ENCODE measurements around the gene IGF2. TPM values are rescaled to one million over a fixed set of nuclear protein-coding genes. Genes with fewer than 3 reads are reported as not detected.

IGF2 gene
- total RNA-seq, 1 donor from 2014 or later, result 711 TPM

DNA sequence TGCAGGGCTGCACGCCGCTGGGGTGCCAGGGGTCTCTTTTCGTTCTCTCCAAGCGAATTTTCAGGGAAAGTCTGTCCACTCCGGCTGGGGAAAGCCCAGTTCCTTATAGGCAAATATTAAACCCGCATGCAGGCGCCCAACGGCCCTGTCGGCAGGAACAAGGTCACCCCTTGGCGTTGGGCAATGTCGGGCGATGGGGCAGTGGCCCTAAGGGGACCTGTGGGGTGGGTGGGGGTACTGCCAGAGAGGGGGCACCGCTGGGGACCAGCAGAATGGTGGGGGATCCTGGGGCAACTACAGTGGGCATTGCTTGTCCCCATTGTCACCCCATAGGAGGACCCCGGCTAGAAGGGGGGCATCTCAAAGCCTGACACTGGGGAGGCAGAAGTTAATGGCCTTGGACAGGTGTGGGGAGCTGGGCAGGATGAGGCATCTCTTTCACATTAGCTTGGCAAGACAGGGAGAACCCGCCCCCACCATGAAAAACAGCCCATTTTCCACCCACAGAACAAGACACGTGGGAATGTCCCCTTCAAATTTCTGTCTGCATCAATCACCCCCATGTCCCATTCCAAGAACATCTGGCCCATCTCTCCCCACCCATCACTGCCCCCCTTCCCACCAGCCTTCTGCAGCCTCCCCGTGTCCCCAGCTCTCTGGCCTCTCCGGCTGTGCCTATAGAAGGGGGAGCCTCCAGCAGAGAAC is 5.5 kb upstream of the IGF2 start:
- no peak overlapping the region for H3K27ac ChIP-seq (ENCODE audit: low read depth, low read length)
- H3K36me3 ChIP-seq (ENCODE audit: control insufficient read depth in 3 of 3, insufficient read depth in 3 of 3, low read length in 3 of 3), result no peaks in the 10 kb centered on the region
- H3K9me3 ChIP-seq (ENCODE audit: control insufficient read depth in 3 of 3, low read length in 3 of 3), result no peaks in the 10 kb centered on the region
- H3K9ac ChIP-seq (ENCODE audit: low read depth in 1 of 3, low read length in 3 of 3), result peak overlapping the region in 1 of 3 donors; percentile 40
- H3K4me1 ChIP-seq (ENCODE audit: control insufficient read depth in 3 of 3, insufficient read depth in 3 of 3, low read length in 3 of 3), result peaks cover 11 to 34% (median 20%) of the 10 kb centered on the region in 3 donors
- H3K27me3 ChIP-seq (ENCODE audit: control insufficient read depth in 3 of 3, insufficient read depth in 3 of 3, low read length in 3 of 3), result peaks cover 67 to 90% (median 70%) of the 10 kb centered on the region in 3 donors
- no peak overlapping the region for H3K4me3 ChIP-seq (ENCODE audit: low read length in 3 of 3)

DNA sequence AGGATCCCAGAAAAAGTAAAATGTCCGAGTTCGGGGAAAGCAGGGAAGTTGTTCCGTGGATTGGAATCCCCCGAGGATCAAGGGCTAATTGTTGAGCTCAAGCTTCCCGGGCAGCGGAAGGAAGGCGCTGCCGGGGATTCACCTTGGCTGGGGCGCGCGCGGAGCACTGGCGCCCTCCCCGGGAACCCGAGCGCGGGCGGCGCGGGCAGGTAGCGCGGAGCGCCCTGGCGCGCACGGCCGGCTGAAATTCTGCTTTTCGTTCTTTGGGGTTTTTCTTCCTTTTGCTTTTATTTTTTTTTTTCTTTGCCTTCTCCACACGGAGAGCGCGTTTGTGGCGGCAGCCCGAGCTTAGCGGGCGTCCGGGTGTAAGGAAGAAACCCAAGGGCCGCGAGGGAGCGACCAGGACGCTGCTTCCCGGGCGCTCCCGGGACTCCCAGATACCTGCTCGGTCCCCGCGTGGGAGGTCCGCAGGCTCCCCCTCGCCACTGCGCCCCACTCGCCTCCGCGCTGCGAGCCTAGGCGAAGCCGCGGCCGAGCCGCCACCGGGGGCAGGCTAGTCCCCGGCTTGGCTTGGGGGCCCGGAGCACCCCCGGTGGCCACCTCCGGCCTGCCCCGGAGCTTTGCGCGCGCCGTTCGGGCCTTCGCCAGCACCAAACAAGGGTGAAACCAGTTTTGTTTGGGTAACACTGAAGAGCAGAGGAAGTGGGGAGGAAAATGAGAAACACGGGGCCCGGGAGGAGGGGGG is 4.8 kb upstream of the IGF2 start:
- Histone ChIP-seq H3K9ac (ENCODE audit: low read depth in 1 of 3, low read length in 3 of 3) (peak overlapping the region; percentile 10 to 40 (median 32)), H3K4me1 (ENCODE audit: control insufficient read depth in 3 of 3, insufficient read depth in 3 of 3, low read length in 3 of 3) (peaks cover 4 to 26% (median 12%) of the 10 kb centered on the region in 3 donors), H3K36me3 (ENCODE audit: control insufficient read depth in 3 of 3, insufficient read depth in 3 of 3, low read length in 3 of 3) (no peaks in the 10 kb centered on the region), H3K27ac (ENCODE audit: low read depth, low read length) (no peak overlapping the region), H3K9me3 (ENCODE audit: control insufficient read depth in 3 of 3, low read length in 3 of 3) (no peaks in the 10 kb centered on the region), H3K4me3 (ENCODE audit: low read length in 3 of 3) (peak overlapping the region in 2 of 3 donors; percentile 22 to 27), H3K27me3 (ENCODE audit: control insufficient read depth in 3 of 3, insufficient read depth in 3 of 3, low read length in 3 of 3) (peaks cover 67 to 87% (median 69%) of the 10 kb centered on the region in 3 donors)

DNA sequence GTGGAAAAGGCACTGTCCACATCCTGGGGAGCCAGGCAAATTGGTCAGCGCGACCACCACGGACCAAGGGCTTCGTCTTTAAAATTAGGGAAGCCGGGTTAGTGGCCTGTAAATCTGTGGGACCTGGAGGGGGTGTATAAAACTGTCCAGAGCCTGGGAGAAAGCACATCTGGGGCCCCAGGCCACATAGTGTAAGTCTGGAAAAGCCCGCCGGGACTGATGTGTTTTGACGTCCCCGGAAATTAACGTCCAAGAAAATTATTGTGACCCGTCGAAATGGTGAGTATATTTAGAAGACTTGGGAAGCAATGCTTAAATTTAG is 4.2 kb upstream of the IGF2 start:
- Histone ChIP-seq H3K4me3 (ENCODE audit: low read length in 3 of 3) (no peak overlapping the region), H3K27me3 (ENCODE audit: control insufficient read depth in 3 of 3, insufficient read depth in 3 of 3, low read length in 3 of 3) (peaks cover 64 to 82% (median 69%) of the 10 kb centered on the region in 3 donors), H3K27ac (ENCODE audit: low read depth, low read length) (no peak overlapping the region)

DNA sequence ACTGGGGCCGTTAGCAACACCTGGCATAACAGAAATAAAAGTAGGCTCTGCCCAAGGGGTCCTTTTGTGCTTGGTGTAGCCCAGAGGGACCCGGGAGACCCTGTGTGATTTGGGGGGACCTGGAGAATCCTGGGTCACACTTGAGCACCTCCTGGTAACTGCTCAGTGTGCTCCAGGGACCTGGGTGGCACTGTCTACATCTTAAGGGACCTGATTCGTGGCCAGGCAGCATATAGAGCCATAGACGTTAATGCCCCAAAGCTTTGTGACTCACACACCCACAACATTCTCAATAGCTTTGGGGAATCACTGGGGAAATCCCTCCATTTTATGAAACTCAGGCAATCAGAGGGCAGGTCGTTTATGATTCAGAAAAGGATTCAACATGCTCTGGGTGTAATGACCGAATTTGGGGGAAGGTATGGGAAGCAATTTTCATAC is 3.6 kb upstream of the IGF2 start:
- Histone ChIP-seq H3K4me1 (ENCODE audit: control insufficient read depth in 3 of 3, insufficient read depth in 3 of 3, low read length in 3 of 3) (peaks cover 0 to 19% (median 11%) of the 10 kb centered on the region in 3 donors), H3K9ac (ENCODE audit: low read depth in 1 of 3, low read length in 3 of 3) (no peak overlapping the region), H3K36me3 (ENCODE audit: control insufficient read depth in 3 of 3, insufficient read depth in 3 of 3, low read length in 3 of 3) (no peaks in the 10 kb centered on the region), H3K27me3 (ENCODE audit: control insufficient read depth in 3 of 3, insufficient read depth in 3 of 3, low read length in 3 of 3) (peaks cover 64 to 75% (median 70%) of the 10 kb centered on the region in 3 donors), H3K9me3 (ENCODE audit: control insufficient read depth in 3 of 3, low read length in 3 of 3) (no peaks in the 10 kb centered on the region), H3K4me3 (ENCODE audit: low read length in 3 of 3) (no peak overlapping the region), H3K27ac (ENCODE audit: low read depth, low read length) (no peak overlapping the region)

More for the DNA sequence above, 4.2 kb upstream of the IGF2 start:
- Histone ChIP-seq H3K9ac (ENCODE audit: low read depth in 1 of 3, low read length in 3 of 3) (no peak overlapping the region), H3K4me1 (ENCODE audit: control insufficient read depth in 3 of 3, insufficient read depth in 3 of 3, low read length in 3 of 3) (peaks cover 0 to 22% (median 11%) of the 10 kb centered on the region in 3 donors), H3K36me3 (ENCODE audit: control insufficient read depth in 3 of 3, insufficient read depth in 3 of 3, low read length in 3 of 3) (no peaks in the 10 kb centered on the region), H3K9me3 (ENCODE audit: control insufficient read depth in 3 of 3, low read length in 3 of 3) (no peaks in the 10 kb centered on the region)

DNA sequence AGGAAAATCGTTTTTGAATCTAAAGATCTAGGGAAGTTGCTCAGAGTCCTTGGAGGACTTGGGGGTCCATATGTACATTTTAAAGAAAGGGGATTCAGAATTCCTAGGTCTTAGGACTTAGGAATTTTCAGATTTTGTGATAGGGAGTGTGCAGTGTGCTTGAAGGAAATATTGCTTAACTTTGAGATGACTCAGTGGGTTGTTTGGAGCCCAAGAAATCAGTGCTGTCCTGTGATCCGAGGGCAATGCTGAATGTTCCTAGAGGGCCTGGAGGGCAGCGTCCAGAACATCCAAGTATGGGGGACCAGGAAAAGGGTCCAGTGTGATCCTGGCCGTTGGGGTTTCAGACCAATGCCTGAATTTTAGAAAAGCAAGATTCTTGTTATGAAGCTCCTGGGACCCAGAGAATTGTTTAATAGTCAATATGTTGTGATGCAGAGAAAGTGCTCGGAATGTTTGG is 3.1 kb upstream of the IGF2 start:
- no peak overlapping the region for H3K27ac ChIP-seq (ENCODE audit: low read depth, low read length)

DNA sequence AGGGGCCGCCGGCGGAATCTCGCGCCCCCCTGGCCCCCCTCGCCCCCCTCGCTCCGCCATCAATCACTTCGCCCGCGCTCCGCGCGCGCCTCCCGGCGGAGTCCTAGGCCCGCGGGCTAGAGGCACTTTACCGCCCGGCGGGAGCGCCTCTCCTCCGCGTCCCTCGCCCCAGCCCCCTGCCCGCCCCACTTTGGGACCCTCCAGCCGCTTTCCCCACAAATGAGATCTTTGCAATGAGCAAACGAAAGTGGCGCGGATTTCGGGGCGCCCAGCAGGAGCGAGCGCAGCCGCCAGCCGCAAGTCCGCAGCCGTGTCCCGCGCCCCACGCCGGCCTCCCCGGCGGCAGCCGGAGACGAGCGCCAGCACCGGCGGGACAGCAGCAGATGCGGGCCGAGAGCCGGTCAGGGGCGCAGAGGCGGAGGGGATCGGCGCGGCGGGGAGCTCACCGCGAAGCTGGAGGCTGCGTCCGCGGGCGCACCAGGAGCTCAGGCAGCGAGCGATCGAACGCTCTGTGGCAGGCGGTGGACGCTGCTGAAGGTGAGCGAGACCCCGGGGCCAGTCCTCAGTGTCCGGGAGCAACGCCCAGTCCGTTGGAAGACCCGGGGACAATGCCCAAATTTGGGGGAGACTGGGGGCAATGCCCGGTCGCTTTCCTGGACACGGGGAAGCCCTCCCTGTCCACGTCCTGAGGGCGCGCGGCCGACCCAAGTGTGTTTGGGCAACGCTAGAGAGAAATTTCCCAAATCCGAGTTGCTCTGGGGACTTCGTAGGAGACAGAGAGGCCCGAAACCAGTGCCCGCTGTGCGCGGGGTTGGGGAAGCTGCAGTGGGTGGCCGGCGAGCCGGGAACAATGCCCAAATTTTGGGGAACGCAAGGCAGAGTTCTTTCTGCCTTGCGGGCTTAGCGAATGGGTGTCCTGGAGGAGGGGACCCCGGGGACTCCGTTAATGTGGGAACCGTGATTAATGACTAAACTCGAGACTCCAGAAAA is 1.5 kb upstream of the IGF2 start:
- H3K9me3 ChIP-seq (ENCODE audit: control insufficient read depth in 3 of 3, low read length in 3 of 3), result no peaks in the 10 kb centered on the region
- peak overlapping the region in 2 of 3 donors; percentile 13 to 27 for H3K4me3 ChIP-seq (ENCODE audit: low read length in 3 of 3)
- no peak overlapping the region for H3K27ac ChIP-seq (ENCODE audit: low read depth, low read length)
- peaks cover 58 to 64% (median 64%) of the 10 kb centered on the region in 3 donors for H3K27me3 ChIP-seq (ENCODE audit: control insufficient read depth in 3 of 3, insufficient read depth in 3 of 3, low read length in 3 of 3)
- H3K9ac ChIP-seq (ENCODE audit: low read depth in 1 of 3, low read length in 3 of 3), result peak overlapping the region in 1 of 3 donors; percentile 25
- peaks cover 0 to 16% (median 11%) of the 10 kb centered on the region in 3 donors for H3K4me1 ChIP-seq (ENCODE audit: control insufficient read depth in 3 of 3, insufficient read depth in 3 of 3, low read length in 3 of 3)
- H3K36me3 ChIP-seq (ENCODE audit: control insufficient read depth in 3 of 3, insufficient read depth in 3 of 3, low read length in 3 of 3), result no peaks in the 10 kb centered on the region

More for the DNA sequence above, 3.1 kb upstream of the IGF2 start:
- H3K9ac ChIP-seq (ENCODE audit: low read depth in 1 of 3, low read length in 3 of 3), result no peak overlapping the region
- peaks cover 0 to 19% (median 11%) of the 10 kb centered on the region in 3 donors for H3K4me1 ChIP-seq (ENCODE audit: control insufficient read depth in 3 of 3, insufficient read depth in 3 of 3, low read length in 3 of 3)
- no peak overlapping the region for H3K4me3 ChIP-seq (ENCODE audit: low read length in 3 of 3)
- peaks cover 64 to 72% (median 72%) of the 10 kb centered on the region in 3 donors for H3K27me3 ChIP-seq (ENCODE audit: control insufficient read depth in 3 of 3, insufficient read depth in 3 of 3, low read length in 3 of 3)
- H3K36me3 ChIP-seq (ENCODE audit: control insufficient read depth in 3 of 3, insufficient read depth in 3 of 3, low read length in 3 of 3), result no peaks in the 10 kb centered on the region
- H3K9me3 ChIP-seq (ENCODE audit: control insufficient read depth in 3 of 3, low read length in 3 of 3), result no peaks in the 10 kb centered on the region

DNA sequence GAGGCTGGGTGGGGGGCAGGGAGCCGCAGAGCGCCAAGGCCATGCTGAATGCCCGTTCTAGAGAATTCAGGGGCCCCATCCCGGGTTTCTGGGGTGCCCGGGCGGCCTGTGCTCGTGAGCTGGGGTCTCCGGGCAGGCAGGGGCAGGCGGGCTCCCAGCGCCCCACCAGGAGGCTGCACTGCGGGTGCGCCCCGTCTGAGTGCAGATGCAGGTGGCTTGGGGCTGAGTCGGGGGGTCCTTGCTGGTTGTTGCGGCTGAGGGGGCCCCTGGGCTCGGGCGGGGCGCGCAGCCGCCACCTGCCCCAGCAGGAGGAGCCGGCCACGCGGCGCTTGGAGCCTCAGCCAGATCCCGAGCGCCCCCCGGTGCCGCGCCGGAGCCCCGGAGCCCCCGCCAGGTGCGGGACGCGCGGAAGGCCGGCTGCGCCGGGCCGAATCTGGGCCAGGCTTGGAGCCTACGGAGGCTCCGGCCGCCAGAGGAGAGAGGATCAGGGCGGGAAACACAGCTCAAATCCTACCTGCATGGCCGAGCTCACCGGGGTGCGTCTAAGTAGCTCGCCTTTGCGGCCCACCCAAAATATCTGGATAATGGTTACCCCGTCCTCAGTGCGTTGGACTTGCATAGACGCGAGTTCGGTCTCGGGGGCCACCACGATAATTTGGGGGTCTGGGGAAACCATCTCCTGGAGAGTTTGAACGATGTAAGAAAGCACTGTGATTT is 590 bp upstream of the IGF2 start:
- no peak overlapping the region for H3K9ac ChIP-seq (ENCODE audit: low read depth in 1 of 3, low read length in 3 of 3)
- no peaks in the 10 kb centered on the region for H3K9me3 ChIP-seq (ENCODE audit: control insufficient read depth in 3 of 3, low read length in 3 of 3)
- peaks cover 0 to 16% (median 13%) of the 10 kb centered on the region in 3 donors for H3K4me1 ChIP-seq (ENCODE audit: control insufficient read depth in 3 of 3, insufficient read depth in 3 of 3, low read length in 3 of 3)
- H3K27ac ChIP-seq (ENCODE audit: low read depth, low read length), result no peak overlapping the region
- H3K27me3 ChIP-seq (ENCODE audit: control insufficient read depth in 3 of 3, insufficient read depth in 3 of 3, low read length in 3 of 3), result peaks cover 55% of the 10 kb centered on the region in 3 donors
- no peaks in the 10 kb centered on the region for H3K36me3 ChIP-seq (ENCODE audit: control insufficient read depth in 3 of 3, insufficient read depth in 3 of 3, low read length in 3 of 3)
- peak overlapping the region in 2 of 3 donors; percentile 22 to 30 for H3K4me3 ChIP-seq (ENCODE audit: low read length in 3 of 3)

DNA sequence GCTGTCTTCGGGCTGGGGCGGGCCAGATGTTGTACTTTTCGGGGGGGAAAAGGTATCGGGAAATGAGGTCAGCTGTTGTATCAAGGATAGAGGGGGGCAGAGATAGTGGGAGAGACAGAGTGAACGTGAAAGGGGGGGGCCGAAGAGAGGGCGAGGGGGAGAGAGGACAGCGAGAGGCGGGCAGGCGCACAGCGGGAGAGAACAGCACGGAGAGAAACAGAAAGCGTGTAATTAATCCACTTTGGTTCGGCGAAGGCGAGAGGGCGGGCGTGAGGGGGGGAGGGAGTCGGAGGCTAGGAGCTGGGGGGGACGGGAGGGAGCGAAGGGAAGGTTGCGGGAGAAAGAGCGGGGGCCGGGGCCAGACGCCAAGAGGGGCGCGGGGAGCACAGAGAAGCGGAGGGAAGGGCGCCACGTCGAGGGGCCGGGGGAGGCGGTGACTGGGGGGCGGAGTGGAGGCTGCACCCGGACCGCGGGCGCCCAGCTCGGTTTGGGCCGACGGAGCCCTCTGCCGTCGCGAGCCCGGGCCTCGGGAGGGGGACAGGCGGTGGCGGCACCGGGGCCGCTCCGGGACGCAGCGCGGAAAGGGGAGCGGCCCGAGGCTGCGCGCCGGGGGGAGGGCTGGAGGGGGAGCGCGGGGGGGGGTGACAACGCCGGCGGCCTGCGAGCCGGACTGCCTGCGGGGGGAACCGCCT is 612 bp downstream of the IGF2 start:
- Histone ChIP-seq H3K4me1 (ENCODE audit: control insufficient read depth in 3 of 3, insufficient read depth in 3 of 3, low read length in 3 of 3) (peaks cover 0 to 7% (median 7%) of the 10 kb centered on the region in 3 donors), H3K36me3 (ENCODE audit: control insufficient read depth in 3 of 3, insufficient read depth in 3 of 3, low read length in 3 of 3) (no peaks in the 10 kb centered on the region), H3K27ac (ENCODE audit: low read depth, low read length) (no peak overlapping the region), H3K4me3 (ENCODE audit: low read length in 3 of 3) (peak overlapping the region in 2 of 3 donors; percentile 29 to 43), H3K9ac (ENCODE audit: low read depth in 1 of 3, low read length in 3 of 3) (no peak overlapping the region), H3K27me3 (ENCODE audit: control insufficient read depth in 3 of 3, insufficient read depth in 3 of 3, low read length in 3 of 3) (peaks cover 50 to 55% (median 53%) of the 10 kb centered on the region in 3 donors), H3K9me3 (ENCODE audit: control insufficient read depth in 3 of 3, low read length in 3 of 3) (no peaks in the 10 kb centered on the region)
